Fibroblast of mammary gland (primary cell): ENCODE data around the gene CHST11.
A peak's percentile ranks its signal among the peaks of the same experiment; 100 is the strongest.

ENCODE experiments used
- DNase-seq: peaks from one replicate; pipeline ENCODE4 v3.0.0-alpha.2; 2010; ENCODE audit warnings: low read depth
- H3K4me3 ChIP-seq: 2 replicates; pipeline ENCODE4 v1.5.1; 2011; ENCODE audit warnings: low read depth, mild to moderate bottlenecking, low read length, moderate library complexity; ENCODE audit not compliant: control insufficient read depth
- TF ChIP-seq, protein P1 (sequence below): conservative IDR thresholded peaks from 2 replicates; pipeline ENCODE4 v1.5.1; 2011; ENCODE audit warnings: low read depth, low read length, inconsistent platforms; ENCODE audit not compliant: control insufficient read depth, insufficient read depth

CHST11 gene

DNA sequence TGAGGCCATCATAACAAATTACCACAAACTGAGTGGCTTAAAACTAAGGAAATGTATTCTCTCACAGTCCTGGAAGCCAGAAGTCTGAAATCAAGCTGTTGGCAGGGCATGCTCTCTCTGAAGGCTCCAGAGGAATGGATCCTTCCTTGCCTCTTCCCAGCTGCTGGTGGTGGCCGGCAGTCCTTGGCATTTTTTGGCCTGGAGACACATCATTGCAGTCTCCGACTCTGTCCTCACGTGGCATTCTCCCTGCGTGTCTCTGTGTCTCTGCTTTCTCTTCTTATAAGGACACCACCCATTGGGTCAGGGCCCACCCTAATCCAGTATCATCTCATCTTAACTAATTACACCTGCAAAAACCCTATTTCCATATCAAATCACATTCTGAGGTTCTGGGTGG lies 295.3 kb downstream of the CHST11 start:
- TF ChIP-seq, protein P1, sequence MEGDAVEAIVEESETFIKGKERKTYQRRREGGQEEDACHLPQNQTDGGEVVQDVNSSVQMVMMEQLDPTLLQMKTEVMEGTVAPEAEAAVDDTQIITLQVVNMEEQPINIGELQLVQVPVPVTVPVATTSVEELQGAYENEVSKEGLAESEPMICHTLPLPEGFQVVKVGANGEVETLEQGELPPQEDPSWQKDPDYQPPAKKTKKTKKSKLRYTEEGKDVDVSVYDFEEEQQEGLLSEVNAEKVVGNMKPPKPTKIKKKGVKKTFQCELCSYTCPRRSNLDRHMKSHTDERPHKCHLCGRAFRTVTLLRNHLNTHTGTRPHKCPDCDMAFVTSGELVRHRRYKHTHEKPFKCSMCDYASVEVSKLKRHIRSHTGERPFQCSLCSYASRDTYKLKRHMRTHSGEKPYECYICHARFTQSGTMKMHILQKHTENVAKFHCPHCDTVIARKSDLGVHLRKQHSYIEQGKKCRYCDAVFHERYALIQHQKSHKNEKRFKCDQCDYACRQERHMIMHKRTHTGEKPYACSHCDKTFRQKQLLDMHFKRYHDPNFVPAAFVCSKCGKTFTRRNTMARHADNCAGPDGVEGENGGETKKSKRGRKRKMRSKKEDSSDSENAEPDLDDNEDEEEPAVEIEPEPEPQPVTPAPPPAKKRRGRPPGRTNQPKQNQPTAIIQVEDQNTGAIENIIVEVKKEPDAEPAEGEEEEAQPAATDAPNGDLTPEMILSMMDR = no peak
- DNase-seq = no peak
- H3K4me3 ChIP-seq = no peak overlapping the region

DNA sequence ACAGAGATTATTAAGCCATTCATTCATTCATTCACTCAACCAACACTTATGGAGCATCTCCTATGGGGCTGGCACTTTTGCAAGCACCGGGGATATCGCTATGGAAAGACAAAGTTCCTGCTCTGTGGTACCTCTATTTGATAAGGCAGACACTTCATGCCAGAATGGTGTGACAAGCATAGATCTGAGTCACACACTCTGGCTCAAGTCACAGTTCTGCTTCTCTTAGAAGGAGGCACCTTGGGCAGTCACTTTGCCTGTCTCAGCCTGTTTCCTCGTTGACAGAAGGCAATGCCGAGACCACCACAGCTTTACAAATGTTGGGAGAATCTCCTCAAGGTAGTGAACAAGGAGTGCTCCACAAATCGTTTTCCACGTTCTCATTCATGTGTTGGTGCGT lies 296.1 kb downstream of the CHST11 start:
- TF ChIP-seq, protein P1 = no peak
- H3K4me3 ChIP-seq = no peak overlapping the region
- DNase-seq = no peak

DNA sequence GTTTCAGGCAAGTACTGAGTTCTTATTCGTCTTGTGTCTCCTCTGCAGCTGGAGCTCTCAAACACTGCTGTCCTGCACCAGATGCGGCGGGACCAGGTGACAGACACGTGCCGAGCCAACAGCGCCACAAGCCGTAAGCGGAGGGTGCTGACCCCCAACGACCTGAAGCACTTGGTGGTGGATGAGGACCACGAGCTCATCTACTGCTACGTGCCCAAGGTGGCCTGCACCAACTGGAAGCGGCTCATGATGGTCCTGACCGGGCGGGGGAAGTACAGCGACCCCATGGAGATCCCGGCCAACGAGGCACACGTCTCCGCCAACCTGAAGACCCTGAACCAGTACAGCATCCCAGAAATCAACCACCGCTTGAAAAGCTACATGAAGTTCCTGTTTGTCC lies 300.2 kb downstream of the CHST11 start:
- no peak overlapping the region for H3K4me3 ChIP-seq
- TF ChIP-seq, protein P1 = no peak
- DNase-seq = no peak

DNA sequence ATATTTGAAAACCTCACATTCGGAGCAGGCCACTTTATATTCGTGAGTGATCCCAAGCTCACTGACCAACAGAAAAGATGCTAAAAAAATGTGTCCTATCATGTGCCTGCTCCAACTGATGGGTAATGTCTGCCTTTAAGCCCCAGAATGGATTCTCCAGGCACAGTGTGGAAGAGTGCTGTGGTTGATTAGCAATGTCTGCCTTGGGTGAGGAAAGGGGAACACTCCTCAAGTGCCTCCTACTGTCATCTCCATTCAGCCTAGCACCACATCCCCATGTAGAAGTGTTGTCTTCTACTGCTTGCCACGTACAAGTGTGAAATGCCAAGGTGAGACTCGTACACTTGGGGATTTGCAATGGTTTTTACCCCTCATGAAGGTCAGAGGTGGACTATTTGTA lies 302.0 kb downstream of the CHST11 start:
- DNase-seq = no peak
- no peak overlapping the region for H3K4me3 ChIP-seq
- TF ChIP-seq, protein P1 = no peak

DNA sequence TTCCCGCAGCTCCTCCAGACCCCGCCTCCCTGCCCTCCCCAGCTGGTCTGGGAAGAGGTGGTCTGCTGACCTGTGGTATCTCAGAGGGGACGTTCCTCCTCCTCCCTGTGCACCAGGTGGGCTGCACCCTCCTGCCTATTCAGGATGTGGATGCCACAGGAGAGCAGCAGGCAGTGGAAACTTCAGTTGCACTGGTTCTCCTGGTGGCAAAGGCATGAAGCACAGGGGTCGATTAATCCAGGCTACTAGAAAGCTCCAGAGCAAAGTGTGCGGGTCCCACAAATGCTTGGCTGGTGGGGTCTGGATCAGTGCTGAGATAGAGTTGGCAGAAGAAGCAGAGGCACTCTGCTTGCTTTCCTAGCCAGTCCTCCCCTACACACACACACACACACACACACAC lies 304.3 kb downstream of the CHST11 start:
- TF ChIP-seq, protein P1 = no peak
- DNase-seq = no peak
- no peak overlapping the region for H3K4me3 ChIP-seq

DNA sequence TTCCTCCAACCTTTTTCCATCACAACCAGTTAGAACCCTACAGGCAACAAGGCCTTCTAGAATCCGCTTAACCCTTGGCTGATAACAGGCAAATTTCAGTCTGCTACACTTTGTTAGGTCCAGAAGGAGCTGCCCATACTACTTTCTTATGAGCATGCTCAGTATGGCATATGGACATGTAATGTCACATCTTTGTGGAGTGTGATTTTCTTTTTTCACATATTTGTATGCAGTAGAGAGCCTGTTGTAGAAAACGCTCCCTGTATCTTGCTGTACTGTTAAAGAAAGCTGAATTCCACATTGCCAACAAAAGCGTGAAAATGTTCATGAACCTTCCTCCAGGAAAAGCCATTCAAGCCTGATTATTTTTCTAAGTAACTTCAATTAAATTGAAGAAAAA lies 304.9 kb downstream of the CHST11 start:
- TF ChIP-seq, protein P1 = no peak
- DNase-seq = no peak
- H3K4me3 ChIP-seq = no peak overlapping the region

DNA sequence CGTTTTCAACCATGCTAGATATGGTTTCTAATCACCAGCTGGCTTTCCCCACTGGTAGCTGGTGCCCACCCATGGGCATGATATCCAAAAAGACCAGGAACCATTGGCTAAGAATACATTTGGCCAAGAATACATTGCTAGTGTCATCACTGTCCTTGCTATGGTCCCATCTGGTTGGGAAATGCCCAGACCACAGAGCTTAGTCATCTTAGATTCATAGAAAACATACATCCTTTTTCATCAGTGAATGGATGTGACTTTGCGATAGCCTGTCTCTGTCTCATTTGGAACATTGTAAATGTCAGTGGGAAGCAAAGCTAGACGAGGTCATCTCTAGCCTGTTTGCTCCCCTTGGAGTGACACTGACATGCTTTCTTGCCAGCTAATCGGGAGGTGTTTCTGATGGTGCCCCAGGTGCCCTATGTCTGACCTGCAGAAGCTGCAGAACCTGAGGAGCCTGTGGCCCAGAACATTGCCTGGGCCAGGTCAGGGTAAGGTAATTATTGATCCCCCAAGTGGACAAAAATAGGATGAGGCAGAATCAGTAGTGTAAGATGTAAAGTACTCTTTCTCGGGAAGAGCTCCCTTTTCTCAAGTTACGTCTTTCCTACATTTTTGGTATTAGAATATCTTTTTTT lies 306.5 kb downstream of the CHST11 start:
- peak; percentile 63 for DNase-seq
- H3K4me3 ChIP-seq = no peak overlapping the region
- TF ChIP-seq, protein P1 = no peak
